Muscle layer of duodenum (tissue), 2 donors: ENCODE data around the gene CD2BP2.
A peak's percentile ranks its signal among the peaks of the same experiment; 100 is the strongest.
"Not testable (repeated sequence)": the region's sequence is repeated elsewhere in the genome, so short reads cannot be mapped to it uniquely, and the experiment has no call there.

Experiments
- H3K27ac ChIP-seq: one replicate; pipeline ENCODE4 v1.7.0; 2013; ENCODE audit warnings: mild to moderate bottlenecking, low read length
- H3K27me3 ChIP-seq: one replicate; pipeline ENCODE4 v1.7.0; 2013; ENCODE audit warnings: low read depth, mild to moderate bottlenecking, control low read depth, low read length
- H3K36me3 ChIP-seq, 2 donors: one replicate each; pipeline ENCODE4 v1.7.0; 2013; ENCODE audit warnings: low read length in 2 of 2, control low read depth in 1 of 2, mild to moderate bottlenecking in 1 of 2; ENCODE audit not compliant: insufficient read depth in 2 of 2, control insufficient read depth in 1 of 2
- H3K4me1 ChIP-seq, 2 donors: one replicate each; pipeline ENCODE4 v1.7.0; 2013; ENCODE audit warnings: low read length in 2 of 2, mild to moderate bottlenecking in 2 of 2, control low read depth in 1 of 2, moderate library complexity in 1 of 2; ENCODE audit not compliant: insufficient read depth in 2 of 2, control insufficient read depth in 1 of 2
- H3K4me3 ChIP-seq, 2 donors: one replicate each; pipeline ENCODE4 v1.7.0; 2013; ENCODE audit warnings: low read length in 2 of 2, low read depth in 1 of 2, mild to moderate bottlenecking in 1 of 2
- H3K9me3 ChIP-seq, 2 donors: one replicate each; pipeline ENCODE4 v1.7.0; 2013; ENCODE audit warnings: low read length in 2 of 2, control low read depth in 1 of 2, mild to moderate bottlenecking in 1 of 2; ENCODE audit not compliant: control insufficient read depth in 1 of 2
- donor health status: healthy.

CD2BP2 gene

GRCh38 chr16:30355144-30355953, at the start of gene CD2BP2:
CD2BP2 (minus strand) TSS chr16:30355308; CDS start chr16:30354681, 627 bp downstream.
- Histone ChIP-seq H3K27ac (peak within 1 kb of the TSS; percentile 99), H3K9me3 (no peaks in the 10 kb centered on the region), H3K4me3 (peak within 1 kb of the TSS; percentile 87 to 97), H3K36me3 (peaks cover 32 to 70% of the 10 kb centered on the region in 2 donors), H3K27me3 (no peaks in the 10 kb centered on the region), H3K4me1 (peaks cover 10 to 55% of the 10 kb centered on the region in 2 donors)

- H3K4me1 ChIP-seq = peaks cover 6 to 18% of the 10 kb centered on the region in 2 donors
Measured at GRCh38 chr16:30401768-30402425, 46.8 kb upstream of the CD2BP2 start.

GRCh38 chr16:30399435-30400186, 44.5 kb upstream of the CD2BP2 start:
- H3K4me1 ChIP-seq = peaks cover 6 to 30% of the 10 kb centered on the region in 2 donors
- H3K4me3 ChIP-seq = peak overlapping the region; percentile 67 to 81
- H3K9me3 ChIP-seq = no peaks in the 10 kb centered on the region
- H3K36me3 ChIP-seq = peaks cover 0 to 15% of the 10 kb centered on the region in 2 donors
- peak overlapping the region; percentile 81 for H3K27ac ChIP-seq
- no peaks in the 10 kb centered on the region for H3K27me3 ChIP-seq

More at GRCh38 chr16:30401768-30402425, 46.8 kb upstream of the CD2BP2 start:
- H3K9me3 ChIP-seq = no peaks in the 10 kb centered on the region
- no peak overlapping the region for H3K27ac ChIP-seq
- H3K27me3 ChIP-seq = no peaks in the 10 kb centered on the region
- no peak overlapping the region for H3K4me3 ChIP-seq
- peaks cover 0 to 15% of the 10 kb centered on the region in 2 donors for H3K36me3 ChIP-seq

- peaks cover 6 to 36% of the 10 kb centered on the region in 2 donors for H3K4me1 ChIP-seq
- H3K27ac ChIP-seq = peak overlapping the region; percentile 81
- H3K27me3 ChIP-seq = no peaks in the 10 kb centered on the region
- H3K9me3 ChIP-seq = no peaks in the 10 kb centered on the region
- peaks cover 0 to 15% of the 10 kb centered on the region in 2 donors for H3K36me3 ChIP-seq
- no peak overlapping the region for H3K4me3 ChIP-seq
Measured at GRCh38 chr16:30398661-30399434, 43.7 kb upstream of the CD2BP2 start.

- peaks cover 6 to 36% of the 10 kb centered on the region in 2 donors for H3K4me1 ChIP-seq
- H3K27me3 ChIP-seq = no peaks in the 10 kb centered on the region
- no peak overlapping the region for H3K4me3 ChIP-seq
- no peak overlapping the region for H3K27ac ChIP-seq
- H3K9me3 ChIP-seq = no peaks in the 10 kb centered on the region
- H3K36me3 ChIP-seq = peaks cover 0 to 15% of the 10 kb centered on the region in 2 donors
Measured at GRCh38 chr16:30397776-30398660, 42.9 kb upstream of the CD2BP2 start.

- Histone ChIP-seq H3K4me1 (peaks cover 6 to 36% of the 10 kb centered on the region in 2 donors), H3K36me3 (peaks cover 0 to 15% of the 10 kb centered on the region in 2 donors), H3K9me3 (no peaks in the 10 kb centered on the region), H3K4me3 (no peak overlapping the region), H3K27me3 (no peaks in the 10 kb centered on the region), H3K27ac (no peak overlapping the region)
Measured at GRCh38 chr16:30397056-30397455, 41.9 kb upstream of the CD2BP2 start.

- Histone ChIP-seq H3K4me1 (peaks cover 6 to 36% of the 10 kb centered on the region in 2 donors), H3K36me3 (peaks cover 0 to 15% of the 10 kb centered on the region in 2 donors), H3K4me3 (peak overlapping the region; percentile 70 to 86), H3K27ac (peak overlapping the region; percentile 37)
- not testable (repeated sequence) for H3K9me3 ChIP-seq, H3K27me3 ChIP-seq
Measured at GRCh38 chr16:30396627-30397026, 41.5 kb upstream of the CD2BP2 start.

- H3K27ac ChIP-seq = peak overlapping the region; percentile 37
Measured at GRCh38 chr16:30395992-30396585, 41.0 kb upstream of the CD2BP2 start.

GRCh38 chr16:30395155-30395991, 40.3 kb upstream of the CD2BP2 start, which contains the start of gene ZNF48:
ZNF48 (plus strand) TSS chr16:30395420; CDS start chr16:30395795, 375 bp downstream.
- H3K4me1 ChIP-seq = peaks cover 6 to 36% of the 10 kb centered on the region in 2 donors
- no peaks in the 10 kb centered on the region for H3K27me3 ChIP-seq
- H3K9me3 ChIP-seq = no peaks in the 10 kb centered on the region
- H3K27ac ChIP-seq = peak within 1 kb of the TSS; percentile 41
- H3K36me3 ChIP-seq = peaks cover 0 to 15% of the 10 kb centered on the region in 2 donors
- H3K4me3 ChIP-seq = peak within 1 kb of the TSS; percentile 70 to 86

More at GRCh38 chr16:30395992-30396585, 41.0 kb upstream of the CD2BP2 start:
- Histone ChIP-seq H3K27me3 (no peaks in the 10 kb centered on the region), H3K36me3 (peaks cover 0 to 15% of the 10 kb centered on the region in 2 donors), H3K9me3 (no peaks in the 10 kb centered on the region), H3K4me3 (peak overlapping the region; percentile 70 to 86), H3K4me1 (peaks cover 6 to 36% of the 10 kb centered on the region in 2 donors)
